T follicular helper cell (primary cell): ENCODE results near the gene UBTD1.
"Not testable (repeated sequence)": the region's sequence is repeated elsewhere in the genome, so short reads cannot be mapped to it uniquely, and the experiment has no call there.

ENCODE experiments used
- DNase-seq: peaks from one replicate; pipeline ENCODE4 v3.0.0-alpha.2; 2020; ENCODE audit warnings: low read depth

UBTD1 gene

DNA sequence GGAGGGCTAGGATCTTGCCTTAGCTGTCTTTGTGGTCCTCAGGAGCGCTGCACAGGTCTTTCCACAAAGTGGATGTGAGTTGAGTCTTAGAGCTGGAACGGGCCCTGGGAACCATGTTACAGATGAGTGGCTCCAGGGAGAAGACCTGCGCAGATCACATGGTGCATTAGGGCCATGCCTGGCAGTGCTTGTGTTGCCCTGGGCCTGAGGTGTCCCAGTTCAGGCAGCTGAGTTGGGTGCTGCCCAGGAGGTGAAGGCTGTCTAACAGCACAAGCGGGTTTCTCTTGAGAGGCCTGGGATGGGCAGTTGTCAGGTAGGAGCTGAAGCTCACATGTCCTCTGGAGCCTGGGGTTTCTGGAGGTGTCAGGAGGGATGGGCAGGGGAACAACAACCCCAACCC lies 40.1 kb downstream of the UBTD1 start:
- DNase-seq: no peak

DNA sequence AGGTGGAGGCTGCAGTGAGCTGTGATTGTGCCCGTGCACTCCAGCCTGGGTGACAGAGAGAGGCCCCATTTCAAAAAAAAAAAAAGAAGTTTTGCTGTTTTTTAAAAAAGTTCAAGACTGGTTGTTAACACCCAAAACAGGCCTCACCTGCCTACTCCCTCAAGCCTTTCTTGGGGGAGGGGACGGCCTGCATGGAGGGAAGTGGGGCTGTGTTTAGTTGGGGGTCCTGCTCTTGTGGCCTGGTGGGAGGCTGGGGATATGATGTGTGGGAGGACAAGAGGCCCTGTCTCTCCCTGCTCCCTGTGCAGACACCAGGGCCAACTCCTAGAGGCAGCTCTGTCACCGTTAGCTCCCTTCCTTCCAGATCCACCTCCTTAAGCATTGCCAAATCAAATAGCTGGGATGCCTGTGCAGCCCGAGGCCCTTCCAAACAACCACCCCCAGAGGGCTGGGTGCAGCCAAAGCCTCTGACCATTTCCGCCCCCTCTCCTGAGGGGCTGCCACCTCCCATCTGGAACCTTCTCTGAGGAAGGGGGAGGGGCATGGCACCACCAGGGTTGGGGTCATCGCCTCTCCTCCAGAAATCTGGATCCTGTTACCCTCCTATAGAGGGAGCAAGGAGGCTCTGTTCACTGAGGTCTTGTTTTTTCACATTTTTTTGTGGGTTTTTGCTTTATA lies 40.9 kb downstream of the UBTD1 start:
- no peak for DNase-seq

DNA sequence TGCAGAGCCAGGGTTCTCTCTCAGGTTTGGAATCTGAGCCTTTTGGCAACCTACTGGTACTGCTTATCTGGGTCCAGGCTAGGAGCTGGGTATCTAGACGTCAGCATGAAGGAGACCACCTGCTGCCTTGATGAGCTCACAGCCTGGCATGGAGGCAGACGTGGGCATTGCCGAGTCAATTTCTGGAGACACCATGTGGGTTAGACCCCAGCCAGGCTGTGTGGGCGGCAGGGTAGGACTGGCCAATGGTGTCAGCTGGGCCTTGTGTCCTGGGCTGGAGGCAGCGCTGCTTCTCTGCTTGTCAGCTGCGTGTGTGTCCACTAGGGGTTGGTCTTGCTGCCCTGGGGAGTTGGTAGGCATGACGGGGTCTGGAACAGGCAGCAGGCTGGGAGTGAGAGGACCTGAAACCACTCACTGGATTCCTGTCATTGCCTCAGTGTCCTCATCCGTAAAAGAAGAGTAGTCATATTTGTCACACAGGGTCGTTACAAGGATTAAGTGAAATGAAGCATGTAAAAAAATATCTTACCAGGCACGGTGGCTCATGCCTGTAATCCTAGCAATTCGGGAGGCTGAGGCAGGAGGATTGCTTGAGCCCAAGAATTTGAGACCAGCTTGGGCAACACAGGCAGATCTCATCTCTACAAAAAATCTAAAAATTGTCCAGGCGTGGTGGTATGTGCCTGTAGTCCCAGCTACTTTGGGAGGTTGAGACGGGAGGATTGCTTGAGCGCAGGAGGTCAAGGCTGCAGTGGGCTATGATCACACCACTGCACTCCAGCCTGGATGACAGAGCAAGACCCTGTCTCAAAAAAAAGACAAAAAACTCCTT lies 42.2 kb downstream of the UBTD1 start:
- no peak for DNase-seq

DNA sequence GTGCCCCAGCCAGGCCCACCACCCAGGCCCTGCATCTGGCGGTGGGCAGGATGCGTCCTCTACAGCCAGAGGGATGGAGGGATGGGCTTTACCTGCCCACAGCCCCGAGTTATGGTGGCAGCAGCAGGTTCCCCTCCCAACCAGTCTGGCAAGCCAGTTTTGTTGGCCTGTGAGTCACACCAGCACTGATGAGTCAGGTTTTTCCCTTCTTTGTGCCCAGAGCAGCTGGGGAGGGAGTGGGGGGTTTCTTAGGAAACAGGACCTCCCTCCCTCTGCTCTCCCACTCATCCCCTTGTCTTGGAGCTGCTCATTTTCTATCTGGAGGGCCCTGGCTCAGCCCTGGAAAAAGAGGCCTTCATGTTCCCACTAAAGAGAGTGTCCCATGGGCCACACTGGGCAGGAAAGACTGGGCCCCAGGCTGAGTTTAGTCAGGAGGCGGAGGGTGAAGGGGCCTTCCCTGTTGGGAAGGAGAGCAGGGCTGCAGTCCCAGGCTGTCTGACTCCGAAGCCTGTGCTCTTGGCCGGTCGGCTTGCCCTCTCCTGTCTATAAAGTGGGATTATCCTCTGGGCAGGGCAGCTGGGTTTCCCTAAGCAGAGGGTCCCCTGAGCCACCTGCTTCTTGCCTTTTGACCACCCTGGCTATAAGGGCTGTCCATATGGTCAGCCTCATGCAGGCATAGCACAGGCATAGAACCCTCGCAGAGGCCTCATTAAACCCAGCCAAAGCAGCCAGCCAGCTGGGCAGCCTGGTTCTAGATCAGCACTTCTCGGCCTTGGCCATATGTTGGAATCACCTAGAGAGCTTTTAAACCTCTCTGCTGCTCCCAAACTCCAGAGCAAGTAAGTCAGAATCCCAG lies 43.7 kb downstream of the UBTD1 start:
- DNase-seq: no peak

DNA sequence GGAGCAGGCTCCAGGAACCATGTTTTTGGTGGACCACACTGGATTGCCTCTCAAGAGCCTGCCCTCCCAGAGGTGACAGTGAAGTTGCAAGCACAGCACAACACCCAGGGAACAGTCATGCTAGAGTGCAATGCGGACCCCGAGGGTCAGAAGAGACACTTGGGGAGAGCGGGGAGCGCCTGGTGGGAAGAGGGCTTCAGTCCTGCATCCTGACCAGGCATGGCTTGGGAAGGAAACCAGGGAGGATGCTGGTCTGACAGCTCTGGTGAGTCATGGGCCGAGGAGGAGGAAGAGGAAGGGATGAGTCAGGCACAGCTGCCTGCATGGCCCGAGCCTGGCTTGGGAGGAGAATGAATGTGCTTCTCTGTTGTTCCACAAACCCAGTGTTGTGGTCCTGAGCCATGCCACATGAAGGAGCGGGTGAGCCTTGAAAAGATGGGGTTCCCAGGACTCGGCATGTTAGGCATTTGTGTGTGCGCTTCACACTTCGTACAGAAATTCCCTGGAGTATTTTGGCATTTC lies 44.4 kb downstream of the UBTD1 start:
- no peak for DNase-seq

DNA sequence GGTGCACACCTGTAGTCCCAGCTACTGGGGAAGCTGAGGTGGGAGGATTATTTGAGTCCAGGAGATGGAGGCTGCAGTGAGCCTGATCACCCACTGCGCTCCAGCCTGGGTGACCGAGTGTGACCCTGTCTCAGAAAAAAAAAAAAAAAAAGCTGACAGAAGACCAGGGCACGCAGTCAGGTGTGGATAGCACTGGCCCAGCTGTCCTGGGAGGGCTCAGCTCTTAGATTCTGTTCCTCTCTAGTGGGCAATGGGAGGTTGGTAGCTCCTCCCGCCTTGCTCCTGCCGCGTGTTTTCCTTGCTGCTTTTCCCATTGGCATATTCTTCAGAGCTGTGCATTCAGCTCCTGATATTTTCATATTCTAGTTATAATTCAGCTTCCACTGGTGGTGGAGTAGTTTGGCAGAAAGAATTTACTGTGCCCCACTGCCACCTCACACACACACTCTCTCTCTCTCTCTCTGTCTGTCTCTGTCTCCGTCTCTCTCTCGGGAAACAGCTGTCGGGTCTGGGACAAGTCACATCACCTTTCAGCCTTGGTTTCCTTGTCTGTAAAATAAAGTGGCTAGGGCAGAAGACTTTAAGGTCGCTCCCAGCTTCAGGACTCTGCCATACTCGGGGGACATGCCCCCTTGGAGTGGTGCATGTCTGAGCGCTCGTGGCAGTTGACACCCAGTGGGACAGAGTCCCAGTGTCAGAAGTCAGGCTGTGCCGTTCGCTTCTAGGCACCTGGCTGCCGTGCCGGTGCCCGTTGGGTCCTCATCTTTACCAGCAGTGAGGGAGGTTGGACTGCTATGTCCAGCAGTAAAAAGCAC lies 47.9 kb downstream of the UBTD1 start:
- no peak for DNase-seq

DNA sequence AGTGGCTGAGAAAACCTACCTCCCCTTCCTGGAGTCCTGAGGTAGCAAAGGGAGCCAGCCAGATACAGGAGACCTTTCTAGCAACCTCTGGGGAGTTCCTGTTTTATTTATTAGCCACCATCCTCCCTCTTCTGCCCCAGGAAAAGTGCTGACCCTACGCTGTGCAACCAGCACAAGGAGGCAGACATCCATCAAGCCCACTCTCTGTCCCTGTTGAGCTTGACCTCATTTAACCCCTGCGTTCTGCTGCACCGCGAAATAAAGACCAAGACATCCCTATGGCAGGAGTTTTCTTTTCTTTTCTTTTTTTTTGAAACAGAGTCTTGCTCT lies 48.5 kb downstream of the UBTD1 start:
- no peak for DNase-seq

DNA sequence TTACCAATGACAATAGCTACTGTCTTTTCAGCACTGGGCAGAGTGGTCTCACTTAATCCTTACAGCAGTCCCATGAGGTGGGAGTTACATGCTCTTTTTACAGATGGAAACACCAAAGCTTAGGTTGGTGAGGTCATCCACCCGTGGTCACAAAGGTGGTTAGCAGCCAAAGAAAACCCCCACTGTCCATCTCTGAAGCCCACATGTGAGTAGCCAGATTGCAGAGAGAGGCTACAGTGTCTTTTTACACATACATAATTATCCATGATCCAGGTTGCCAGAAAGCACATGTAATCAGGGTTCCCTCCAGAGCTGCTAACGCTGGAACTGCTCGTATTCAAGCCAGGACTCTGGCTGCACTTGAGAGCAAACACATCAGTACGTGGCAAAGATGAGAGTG lies 49.2 kb downstream of the UBTD1 start:
- no peak for DNase-seq

DNA sequence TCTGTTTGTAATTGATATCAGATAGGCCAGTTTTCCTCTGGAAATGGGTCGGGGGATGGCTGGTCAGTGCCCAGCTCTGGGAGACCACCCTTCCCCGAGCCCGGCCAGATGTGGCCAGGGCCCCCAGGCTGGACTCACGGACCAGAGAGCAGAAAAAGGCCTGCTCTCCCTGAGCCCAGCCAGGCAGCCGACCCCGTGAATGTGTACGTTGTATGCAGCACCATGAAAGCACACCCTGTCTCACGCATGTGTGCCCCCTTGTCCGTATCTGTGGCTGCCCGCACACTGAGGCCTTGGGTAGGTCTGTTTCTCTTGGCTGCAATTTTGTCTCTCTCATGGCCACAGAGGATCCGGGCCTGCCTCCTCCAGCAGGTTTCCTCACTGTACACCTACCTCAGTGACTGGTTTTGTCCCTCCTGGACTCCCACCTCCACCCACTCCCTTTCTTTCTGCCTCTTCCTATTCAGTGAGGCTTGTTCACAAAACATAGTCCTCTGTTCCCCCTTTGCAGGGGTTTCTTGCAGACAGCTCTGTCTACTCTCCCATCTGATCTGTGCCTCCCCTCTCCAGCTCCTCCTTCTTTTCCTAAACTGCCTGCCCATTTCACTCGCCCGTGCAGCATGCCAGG lies 50.2 kb downstream of the UBTD1 start:
- no peak for DNase-seq

DNA sequence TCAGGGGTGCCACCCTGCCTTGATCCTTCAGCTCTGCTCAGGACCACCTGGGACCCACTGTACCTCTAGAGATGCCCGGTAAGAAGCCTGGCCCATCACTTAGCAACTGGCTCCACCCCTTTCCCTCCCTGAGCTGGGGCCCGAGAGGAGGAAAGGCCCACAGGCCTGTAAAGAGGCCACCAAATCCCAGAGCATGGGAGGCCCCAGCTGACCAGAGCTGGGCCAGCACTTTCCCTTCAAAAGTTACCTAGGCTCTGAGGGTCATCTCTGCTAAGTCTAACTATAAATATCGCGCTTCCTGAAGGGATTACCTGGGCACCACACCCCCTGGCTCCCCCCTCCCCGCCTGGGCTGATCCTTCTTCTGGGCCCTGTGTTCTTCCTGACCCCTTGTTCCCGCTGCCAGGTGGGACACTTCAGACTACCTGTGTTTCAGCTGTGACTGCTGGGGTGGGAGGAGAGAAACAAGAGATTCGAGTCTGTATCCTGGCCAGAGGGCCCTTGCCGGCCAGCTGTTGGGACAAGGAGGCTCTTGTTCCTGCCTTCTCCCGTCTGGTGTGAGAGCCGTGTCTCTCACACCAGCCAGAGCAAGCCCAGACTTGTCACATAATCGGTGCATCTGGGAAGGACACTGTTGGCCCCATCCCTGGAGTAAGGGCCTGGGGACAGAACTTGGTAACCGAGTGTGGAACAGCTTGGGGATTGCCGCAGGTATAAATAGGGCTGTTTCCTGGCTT lies 51.0 kb downstream of the UBTD1 start:
- DNase-seq: no peak

DNA sequence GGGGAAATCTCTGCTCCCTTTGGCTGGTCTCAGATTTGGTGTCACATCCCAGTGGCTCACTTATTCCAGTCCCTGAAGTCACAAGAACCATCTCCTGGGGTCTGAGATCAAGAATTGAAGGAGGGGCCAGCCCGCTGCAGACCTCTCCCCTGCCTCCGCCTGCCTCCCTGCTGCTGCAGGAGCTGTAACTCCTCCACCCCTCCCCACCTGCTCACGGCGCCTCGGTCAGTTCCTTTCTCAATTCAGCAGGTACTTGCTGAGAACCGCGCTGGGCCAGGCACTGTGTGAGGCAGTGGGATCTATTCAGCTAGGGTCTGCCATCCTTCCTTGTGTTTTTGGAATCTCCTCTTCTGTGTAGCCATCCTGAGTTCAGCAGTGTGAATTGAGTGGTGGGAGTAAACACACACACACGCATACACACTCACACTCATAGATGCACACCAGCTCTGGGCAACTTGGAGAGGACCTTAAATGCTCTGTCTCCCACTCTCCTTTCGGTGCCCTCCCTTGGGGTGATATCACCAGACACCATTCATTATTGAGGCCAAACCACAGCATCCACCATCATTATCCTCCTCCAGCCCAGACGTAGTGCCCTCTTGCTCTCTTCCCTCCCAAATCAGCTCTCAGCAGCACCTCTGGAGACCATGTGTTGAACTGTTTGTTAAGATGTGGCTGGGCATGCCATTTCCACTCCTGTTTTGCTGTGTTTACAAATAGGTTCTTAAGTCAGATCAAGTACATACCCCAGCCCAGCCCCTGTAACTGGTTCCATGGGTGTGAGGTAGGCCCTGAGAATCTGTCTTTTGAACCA lies 51.8 kb downstream of the UBTD1 start:
- no peak for DNase-seq

DNA sequence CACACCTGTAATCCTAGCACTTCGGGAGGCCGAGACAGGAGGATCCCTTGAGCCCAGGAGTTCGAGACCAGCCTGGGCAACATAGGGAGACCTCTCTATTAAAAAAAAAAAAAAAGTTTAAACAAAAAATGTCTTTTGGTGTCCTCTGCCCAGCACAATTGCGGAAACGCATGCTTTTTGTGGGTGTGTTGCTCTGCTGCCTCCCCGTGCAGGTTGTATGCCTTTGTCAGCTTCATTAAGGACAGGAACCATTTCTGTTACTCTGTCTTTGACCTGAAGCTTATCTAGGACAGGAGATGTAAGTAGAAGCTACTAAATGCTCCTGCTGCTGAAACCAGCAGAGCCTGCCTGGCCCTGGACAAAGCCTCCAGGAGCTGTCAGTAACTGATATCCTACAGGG lies 52.5 kb downstream of the UBTD1 start:
- no peak for DNase-seq

DNA sequence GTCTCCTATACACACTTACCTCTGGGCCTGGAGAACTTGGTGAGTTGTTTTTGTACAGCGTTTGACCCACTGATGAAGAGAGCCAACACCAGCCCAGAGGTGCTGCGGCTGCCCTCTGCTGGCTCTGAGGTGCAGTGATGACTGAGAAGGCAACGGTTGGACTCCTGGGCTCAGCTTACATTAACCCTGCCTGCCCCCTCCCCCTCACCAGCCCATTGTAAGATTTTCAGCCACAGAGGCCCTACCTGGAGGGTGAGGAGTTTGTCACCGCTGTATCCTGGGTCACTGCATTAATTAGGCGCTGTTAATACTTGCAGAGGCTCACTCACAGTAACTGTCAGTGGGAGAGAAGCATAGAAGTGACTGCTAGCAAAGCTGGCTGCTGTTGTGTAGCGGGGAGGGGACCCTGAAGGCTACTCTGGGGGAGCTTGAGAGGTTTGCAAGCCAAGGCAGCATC lies 54.9 kb downstream of the UBTD1 start:
- DNase-seq: peak; percentile 24

DNA sequence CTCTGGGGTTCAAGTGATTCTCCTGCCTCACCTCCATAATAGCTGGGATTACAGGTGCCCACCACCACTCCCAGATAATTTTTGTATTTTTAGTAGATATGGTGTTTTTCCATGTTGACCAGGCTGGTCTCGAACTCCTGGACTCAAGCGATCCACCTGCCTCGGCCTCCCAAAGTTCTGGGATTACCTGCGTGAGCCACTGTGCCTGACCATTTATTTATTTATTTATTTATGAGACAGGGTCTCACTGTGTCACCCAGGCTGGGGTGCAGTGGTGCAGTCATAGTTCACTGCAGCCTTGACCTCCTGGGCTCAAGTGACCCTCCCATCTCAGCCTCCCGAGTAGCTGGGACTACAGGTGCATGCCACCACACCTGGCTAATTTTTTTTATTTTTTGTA lies 55.6 kb downstream of the UBTD1 start:
- not testable (repeated sequence) for DNase-seq

DNA sequence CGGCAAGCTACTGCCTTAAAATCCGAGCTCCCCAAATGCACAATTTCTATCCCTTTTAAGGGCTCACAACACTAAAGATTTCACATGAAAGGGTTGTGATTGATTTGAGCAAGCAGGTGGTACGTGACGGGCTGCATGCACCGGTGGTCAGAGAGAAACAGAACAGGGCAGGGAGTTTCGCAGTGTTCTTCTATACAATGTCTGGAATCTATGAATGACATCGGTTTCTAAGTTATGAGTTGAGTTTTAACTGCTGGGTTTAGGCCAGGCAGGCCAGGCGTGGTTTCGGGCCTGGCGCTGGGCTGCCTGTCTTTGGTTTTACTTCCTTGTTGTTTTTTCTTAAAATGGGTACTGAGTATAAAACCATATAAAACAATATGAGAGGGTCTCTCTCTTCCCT lies 56.8 kb downstream of the UBTD1 start:
- not testable (repeated sequence) for DNase-seq

DNA sequence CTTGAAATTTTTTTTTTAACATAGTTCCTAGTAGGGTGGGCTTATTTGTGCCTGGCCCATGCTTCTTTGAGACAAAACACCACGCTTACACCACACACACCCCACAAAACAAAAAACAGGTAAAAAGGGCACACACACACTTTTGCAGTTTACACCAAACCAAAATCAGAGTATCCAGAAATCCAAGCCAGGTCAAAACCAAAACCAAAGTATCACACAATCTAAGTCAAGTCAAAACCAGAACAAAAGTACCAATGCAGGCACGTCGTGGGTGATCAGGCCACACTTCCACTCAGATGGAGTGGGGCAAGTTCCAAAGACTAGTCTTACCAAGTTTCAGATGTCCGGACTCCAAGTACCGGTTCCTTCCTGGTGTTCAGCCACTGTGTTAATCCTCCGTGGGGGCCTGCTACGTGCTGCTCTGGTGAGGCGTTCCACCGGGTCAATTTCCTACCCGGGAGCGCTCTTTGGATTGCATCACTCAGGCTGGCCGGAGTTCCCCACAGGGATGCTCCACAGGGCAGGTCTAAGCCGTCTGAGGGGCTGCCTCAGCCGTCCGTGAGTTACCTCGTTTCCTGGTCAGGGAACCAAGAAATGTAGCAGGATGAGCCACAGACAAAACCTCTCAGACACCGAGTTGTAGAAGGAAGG lies 62.1 kb downstream of the UBTD1 start:
- DNase-seq: not testable (repeated sequence)

DNA sequence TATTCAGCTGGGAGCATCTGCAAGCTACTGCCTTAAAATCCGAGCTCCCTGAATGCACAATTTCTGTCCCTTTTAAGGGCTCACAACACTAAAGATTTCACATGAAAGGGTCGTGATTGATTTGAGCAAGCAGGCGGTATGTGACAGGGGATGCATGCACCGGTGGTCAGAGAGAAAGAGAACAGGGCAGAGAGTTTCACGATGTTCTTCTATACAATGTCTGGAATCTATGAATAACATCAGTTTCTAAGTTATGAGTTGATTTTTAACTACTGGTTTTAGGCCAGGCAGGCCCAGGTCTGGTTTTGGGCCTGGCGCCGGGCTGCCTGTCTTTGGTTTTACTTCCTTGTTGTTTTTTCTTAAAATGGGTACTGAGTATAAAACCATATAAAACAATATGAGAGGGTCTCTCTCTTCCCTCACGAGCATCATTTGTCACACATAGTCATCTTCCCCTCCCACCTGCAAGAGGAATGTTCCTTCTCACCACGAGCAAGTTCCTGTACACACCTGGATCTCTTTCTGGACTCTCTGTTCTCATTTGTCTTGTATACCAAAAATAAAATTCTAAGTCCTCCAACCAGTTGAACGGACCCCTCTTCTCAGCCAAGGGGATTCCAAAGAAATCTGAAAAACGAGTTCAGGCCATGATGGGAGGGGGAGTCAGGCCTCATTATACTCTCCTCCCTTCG lies 62.8 kb downstream of the UBTD1 start:
- DNase-seq: not testable (repeated sequence)

DNA sequence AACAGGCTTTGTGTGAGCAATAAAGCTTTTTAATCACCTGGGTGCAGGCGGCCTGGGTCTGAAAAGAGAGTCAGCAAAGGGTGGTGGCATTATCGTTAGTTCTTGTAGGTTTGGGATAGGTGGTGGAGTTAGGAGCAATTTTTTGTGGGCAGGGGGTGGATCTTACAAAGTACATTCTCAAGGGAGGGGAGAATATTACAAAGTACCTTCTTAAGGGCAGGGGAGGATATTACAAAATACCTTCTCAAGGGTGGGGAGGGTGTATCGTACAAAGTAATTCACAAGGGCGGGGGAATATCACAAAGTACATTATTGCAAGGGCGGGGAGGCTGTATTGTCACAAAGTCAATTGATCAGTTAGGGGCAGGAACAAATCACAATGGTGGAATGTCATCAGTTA lies 63.6 kb downstream of the UBTD1 start:
- not testable (repeated sequence) for DNase-seq
